ENCODE results near the gene SCGB3A1.
A peak's percentile ranks its signal among the peaks of the same experiment; 100 is the strongest.

SCGB3A1 gene

DNA sequence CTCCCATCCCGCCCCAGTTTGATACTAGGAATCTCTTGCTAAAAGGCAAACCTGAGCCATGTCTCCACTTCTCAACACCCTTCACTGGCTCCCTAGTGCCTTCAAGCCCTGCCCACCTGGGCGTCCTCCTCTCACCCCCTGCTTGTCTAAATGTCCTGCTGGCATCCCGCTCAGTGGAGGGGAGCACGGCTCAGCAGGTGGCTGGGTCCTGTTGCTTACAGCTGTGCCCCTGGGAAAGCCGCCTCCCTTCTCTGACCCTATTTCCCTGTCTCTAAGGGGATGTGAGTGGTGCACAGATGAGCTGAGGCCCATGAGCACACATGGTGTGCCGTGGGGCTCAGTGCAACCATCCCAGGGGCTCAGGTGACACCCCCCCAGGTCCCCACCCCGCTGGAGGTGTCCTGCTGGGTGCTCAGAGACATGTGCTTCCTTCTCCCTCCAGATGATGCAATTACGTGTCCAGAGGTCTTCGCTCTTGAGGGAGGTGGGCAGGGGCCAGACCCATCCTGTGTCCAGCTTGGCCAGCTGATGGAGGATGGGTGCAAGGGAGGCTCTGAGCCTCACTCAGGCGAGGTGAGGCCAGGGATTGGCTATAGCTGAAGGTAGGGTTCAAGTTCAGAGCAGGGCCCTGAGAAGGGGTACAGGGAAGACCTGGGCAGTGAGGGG is 34.0 kb upstream of the SCGB3A1 start:
- DNase-seq: no peak

- DNase-seq: no peak
Measured at GRCh38 chr5:180624587-180624986, 33.3 kb upstream of the SCGB3A1 start.

DNA sequence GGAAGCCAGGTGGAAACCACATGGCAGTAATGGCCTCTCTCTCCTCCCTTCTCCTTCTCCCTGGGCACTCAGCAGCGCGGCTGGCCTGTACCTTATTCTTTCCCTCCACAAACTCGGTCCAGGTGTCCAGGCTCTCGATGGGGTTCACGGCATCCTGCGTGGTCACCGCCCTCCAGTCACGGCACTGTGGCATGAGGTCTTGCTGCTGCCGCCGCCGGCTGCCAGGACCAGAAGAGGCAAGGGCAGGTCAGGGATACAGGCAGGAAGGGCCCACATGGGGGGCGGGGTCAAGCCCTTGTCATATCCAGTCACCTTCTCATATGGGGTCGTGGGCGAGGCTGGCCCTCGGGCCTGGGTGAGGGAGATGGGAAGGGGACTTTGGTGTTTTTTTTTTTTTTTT is 32.5 kb upstream of the SCGB3A1 start:
- DNase-seq: no peak

DNA sequence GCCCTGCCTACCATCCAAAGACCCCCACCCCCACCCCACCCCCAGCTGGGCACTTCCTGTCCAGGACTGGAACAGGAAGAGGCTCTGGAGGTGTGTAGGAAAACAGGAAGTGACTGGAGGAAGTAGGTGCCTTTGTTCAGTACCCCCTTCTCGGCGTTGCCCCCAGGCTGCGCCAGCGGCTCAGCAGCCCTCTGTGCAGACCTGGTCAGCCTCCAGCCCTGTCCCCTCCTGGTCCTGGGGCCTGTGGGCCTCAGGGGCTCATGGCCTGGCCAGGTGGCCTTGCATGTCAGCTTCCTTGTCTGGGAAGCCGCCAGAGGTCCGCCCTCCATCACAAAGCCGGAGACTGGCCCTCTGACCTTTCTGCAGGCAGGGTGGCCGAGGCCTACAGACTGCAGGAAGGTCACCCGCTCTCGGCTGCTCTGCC is 32.1 kb upstream of the SCGB3A1 start:
- no peak for DNase-seq

- DNase-seq: no peak
Measured at GRCh38 chr5:180622910-180623309, 31.6 kb upstream of the SCGB3A1 start.

DNA sequence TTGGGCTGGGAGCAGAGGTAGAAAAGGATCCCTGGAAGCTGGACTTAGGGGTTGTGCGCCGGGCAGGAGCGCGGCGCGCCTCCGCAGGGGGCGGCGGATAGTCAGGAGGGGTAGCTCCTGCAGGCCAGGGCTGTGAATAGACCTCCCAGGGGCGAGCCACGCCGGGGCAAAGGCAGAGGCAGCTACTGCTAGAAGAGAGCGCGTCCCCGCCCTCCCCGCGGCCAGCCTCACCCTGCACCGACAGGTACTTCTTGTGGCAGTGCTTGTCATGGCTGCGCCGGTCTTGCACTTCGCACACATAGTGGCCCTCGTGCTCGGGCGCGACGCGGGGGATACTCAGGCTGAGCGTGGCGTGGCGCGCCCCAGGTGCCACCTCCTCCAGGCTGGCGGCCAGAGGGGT is 30.0 kb upstream of the SCGB3A1 start:
- no peak for DNase-seq

DNA sequence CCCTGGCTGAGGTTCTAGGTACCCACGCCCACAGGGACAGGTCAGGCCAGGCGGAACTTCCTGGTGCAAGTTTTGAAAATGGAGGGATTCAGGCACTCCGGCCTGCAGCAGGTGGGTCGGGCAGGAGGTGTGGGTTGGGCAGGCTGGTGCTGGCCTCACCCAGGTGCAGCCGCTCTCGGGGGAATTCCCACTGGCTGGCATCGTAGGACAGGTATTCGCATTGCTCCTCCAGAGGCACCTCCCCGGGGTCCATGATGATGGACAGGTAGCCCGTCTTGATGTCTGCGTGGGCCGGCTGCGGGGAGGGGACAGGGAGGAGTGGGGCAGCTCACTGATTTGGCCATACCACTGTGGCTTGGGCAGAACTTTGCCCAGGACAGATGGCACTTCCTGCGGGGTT is 28.7 kb upstream of the SCGB3A1 start:
- DNase-seq: no peak

DNA sequence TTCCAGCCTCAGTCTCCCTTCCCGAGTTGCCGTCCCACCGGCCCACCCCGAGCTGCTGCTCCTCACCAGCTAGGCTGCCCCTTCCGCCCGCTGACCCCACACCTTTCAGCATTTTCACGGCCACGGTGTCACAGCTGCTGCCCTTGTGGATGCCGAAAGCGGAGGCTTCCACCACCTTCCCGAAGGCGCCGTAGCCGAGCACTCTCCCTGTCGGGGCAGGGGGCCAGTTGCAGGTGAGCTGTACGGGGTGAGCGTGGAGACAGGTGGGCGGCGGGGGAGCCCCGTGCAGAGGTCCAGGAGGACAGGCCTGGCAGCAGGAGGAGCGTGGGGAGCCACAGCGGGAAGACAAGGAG is 28.2 kb upstream of the SCGB3A1 start:
- no peak for DNase-seq

DNA sequence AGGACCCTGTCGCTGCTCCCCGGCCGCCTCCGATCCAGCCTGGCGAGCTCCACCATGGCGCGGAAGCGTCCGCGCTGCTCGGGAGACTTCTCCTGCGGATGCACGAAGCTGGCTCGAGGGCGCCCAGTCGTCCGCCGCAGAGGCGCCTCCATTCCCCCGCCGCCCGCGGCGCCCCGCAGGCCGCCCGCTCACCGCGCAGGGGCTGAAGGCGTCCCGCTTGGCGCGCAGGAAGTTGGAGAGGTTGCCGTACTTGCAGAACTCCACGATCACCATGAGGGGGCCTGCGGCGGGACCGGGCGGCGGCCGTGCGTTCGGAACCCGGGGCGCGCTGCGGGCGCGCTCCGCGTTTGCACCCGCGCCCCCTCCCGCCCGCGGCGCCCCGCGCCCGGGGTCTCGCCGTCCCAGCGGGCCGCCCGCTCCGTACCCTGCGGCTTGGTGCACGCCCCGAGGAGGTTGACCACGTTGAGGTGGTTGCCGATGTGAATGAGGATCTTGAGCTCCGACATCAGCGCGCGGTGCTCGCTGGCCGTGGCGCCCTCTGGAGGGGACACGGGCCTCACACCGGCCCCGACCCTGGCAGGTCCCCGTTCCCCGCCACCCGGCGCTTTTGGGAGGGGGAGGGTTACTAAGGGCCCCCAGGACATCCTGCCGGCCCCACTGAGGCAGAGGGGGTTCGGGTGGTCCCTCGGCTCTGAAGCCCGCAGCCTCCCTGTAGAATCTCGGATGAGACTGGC is 27.7 kb upstream of the SCGB3A1 start:
- DNase-seq: peak in 1 of 4 experiments; percentile 12

- no peak for DNase-seq
Measured at GRCh38 chr5:180618487-180618828, 27.2 kb upstream of the SCGB3A1 start.

DNA sequence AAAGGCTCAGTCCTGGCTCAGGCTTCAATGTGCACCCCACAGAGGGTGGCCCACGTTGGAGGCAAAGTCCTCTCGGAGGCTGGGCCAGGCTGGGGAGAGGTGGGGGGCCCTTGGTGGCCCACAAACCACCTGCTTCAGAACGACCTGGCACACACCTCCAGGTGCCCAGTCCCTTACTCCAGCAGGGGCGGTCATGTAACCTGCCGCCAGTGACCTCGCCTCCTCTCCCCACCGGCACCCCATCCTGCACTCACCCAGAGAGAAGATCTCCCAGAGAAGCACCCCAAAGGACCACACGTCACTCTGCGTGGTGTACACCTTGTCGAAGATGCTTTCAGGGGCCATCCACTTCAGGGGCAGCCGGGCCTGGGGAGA is 22.5 kb upstream of the SCGB3A1 start:
- DNase-seq: no peak

DNA sequence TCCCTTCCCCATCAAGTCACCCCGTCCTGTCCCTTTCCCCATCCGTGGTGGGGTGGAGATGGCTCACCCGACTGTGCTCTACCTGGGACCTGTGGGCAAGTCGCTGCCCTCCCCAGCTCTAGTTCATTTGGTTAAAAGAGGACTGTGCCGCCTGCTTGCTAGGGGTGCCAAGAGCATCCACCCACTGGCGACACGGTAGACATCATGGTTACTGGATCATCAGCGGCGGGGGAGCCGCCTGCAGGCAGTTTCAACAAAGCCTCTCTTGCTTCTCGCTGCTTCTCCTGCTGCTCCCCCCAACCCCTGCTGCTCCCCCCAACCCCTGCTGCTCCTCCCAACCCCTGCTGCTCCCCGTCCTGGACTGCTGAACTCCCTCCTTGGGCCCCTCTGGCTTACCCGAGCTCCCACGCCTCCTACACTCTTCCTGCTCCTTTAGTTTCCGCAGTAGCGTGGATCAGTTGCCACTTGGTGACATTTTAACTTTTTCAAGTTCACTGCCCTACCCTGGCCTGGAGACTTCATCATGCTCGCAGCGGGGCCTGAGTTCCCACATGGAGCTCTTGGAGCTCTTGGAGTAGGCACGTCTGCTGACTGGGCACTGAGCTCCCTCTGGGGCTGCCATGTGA is 22.0 kb upstream of the SCGB3A1 start:
- DNase-seq: no peak

DNA sequence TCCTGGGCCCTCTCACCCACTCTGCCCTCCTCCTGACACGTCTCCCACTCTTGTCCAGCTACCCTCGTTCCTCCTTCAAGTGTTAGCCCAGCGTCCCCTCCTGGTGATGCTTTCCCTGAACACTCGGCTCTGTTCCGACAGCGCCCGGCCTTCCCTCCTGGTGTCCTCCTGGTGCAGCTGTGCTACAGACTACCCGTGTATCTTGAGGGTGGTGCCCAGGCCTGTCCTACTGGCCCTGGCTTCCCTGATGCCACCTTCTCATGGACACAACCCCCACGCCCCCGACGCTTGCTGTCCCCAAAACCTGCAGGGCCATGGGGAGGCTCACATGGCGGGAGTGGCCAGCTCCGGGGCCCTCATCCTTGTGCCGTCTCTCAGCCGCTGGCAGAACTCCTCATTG is 21.4 kb upstream of the SCGB3A1 start:
- no peak for DNase-seq

GRCh38 chr5:180611140-180611850 is 20.0 kb upstream of the SCGB3A1 start:
- DNase-seq: no peak

DNA sequence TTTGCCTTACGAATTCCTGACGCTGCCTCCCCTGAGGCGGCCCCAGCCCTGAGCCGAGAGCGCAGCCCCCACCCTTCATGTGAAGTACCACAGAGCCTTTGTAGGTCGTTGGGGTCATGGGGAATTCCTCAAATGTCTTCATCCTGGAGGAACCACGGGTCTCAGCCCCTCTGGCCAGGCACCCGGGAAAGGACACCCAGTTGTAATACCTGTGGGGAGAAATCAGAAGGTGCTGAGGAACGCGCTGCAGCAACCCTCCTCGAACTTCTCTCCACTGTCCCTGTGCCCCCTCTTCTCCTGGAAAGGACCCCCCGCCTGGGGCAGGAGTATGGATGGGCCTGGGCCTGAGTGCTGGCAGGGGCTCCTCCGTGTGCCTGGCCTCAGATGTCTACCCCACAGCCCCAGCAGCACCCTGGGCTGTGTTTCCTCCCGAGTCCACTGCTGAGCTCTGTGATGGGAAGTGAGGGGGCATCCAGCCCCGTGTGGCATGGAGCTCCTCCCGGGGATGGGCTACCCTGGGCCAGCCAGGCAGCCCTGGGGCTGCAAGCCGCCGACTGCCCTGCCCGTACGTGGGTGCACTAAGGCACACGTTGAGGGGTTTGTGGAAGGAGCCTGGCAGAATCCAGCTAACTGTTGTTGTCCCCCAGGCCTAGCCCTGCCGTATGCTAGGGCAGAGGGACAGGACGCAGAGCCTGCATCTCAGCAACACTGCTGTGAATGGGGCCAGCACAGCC is 18.7 kb upstream of the SCGB3A1 start:
- DNase-seq: no peak

DNA sequence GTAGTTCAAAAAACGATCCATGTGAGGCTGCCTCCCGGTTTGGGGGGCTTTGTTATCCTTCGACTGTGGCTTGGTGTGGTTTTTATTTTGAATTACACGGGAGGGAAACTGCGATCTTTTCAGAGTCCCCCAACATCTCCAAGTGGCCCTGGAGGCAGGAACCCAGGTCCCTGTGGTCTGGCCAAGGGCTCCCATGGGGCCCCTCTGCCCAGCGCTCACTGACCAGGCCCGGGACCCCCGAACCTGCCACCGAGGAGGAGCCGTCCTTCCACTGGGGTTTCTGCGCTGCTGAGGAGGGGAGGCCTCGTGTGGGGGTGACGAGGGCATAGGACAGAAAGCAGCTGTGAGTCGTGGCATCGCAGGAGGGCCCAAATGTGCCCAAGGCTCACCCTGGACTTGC is 18.1 kb upstream of the SCGB3A1 start:
- no peak for DNase-seq

DNA sequence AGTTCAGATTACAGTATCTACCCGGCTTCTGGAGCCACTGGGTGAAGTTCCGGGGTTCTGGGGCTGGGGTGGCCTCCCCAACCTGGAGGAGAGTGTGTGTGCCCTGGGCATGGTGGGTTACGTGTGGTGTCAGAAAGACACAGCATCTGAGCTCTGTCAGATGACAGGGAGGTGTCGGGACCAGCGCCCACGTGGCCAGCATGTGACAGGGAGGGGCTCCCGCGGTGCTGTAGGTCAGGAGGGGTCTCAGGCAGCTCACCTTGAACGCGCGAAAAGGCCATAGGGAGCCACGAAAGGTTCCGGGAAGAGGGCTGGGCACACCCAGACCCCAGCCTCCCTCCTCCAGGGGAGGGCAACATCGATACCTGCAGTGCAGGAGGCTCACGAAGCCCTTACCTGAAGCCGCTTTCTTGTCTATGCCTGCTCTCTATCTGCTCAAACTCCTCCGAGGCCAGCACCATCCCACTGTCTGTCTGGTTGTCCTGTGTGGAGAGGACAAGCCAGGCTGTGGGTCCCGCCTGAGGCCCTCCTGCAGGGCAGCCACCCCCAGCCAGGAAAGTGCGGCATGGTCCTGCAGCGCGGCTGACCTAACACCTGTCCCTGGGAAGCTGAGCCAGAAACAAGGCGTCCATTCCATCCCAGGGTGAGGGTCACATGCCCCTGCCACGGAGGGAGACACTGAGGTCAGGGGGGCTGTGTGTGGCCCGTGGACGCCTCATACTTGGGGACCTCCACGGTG is 17.4 kb upstream of the SCGB3A1 start:
- no peak for DNase-seq

DNA sequence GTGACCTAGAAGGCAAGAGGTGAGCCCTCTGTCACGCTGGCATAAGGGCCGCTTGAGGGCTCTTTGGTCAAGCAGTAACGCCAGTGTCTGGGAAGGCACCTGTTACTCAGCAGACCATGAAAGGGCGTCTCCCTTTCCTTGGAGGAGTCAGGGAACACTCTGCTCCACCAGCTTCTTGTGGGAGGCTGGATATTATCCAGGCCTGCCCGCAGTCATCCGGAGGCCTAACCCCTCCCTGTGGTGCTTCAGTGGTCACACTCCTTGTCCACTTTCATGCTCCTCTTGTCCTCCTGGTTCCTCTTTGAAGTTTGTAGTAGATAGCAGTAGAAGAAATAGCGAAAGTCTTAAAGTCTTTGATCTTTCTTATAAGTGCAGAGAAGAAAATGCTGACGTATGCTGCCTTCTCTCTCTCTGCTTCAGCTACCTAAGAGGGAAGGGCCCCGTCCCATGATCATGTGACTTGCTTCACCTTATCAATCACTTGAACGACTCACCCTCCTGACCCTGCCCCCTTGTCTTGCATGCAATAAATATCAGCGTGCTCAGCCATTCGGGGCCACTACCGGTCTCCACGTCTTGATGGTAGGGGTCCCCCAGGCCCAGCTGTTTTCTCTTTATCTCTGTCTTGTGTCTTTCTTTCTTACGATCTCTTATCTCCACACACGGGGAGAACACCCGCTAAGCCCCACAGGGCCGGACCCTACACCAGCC is 16.7 kb upstream of the SCGB3A1 start:
- DNase-seq: no peak

- no peak for DNase-seq
Measured at GRCh38 chr5:180606215-180606785, 15.0 kb upstream of the SCGB3A1 start.

DNA sequence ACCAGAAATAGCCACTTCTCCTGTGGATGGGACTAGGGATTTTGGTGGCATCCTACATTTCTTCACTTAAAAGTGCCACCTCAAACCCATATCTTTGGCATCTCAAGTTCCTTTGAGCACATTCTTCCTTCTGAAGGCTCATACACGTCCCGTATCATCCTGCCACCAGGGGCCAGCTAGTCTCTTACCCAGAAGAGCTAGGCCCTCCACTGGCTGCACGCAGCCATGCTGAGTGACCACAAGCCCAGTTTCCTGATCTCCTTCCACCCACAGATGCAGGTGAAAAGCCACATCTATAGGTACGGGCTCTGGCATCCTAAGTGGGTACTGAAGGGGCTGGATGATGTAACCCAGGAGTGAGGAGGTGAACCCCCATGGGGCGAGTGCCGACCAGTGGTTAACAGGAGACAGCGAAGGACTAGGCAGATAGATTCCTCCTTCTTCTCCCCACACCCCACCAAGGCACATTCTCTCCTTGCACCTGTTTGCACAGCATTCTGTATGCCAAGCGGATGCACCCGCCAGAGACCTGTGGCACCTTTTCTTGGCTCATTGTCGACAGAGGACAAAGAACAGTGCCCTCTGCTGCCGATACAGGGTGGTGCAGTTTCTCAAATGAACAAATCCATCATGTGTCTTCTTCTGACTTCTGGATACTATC is 14.4 kb upstream of the SCGB3A1 start:
- DNase-seq: peak; percentile 22 to 52 (median 30)

- DNase-seq: no peak
Measured at GRCh38 chr5:180604271-180604670, 13.0 kb upstream of the SCGB3A1 start.
